Neural progenitor cell (in vitro differentiated cells): Measurements from ENCODE around the gene RBBP8NL.

ENCODE experiments used
- EZH2 ChIP-seq: fragments of 200-600 bp; sonication (generic); IDR thresholded peaks from 2 replicates; pipeline ENCODE4 v1.6.1; 2017; ENCODE audit warnings: antibody characterized with exemption, mild to moderate bottlenecking, moderate library complexity
- EZH2phosphoT487 ChIP-seq: fragments of 200-600 bp; sonication (generic); IDR thresholded peaks from 2 replicates; pipeline ENCODE4 v1.6.1; 2017; ENCODE audit warnings: antibody characterized with exemption
- TF ChIP-seq, protein P1 (sequence below): fragments of 200-600 bp; sonication (generic); IDR thresholded peaks from 2 replicates; pipeline ENCODE4 v1.5.1; 2017; ENCODE audit warnings: antibody characterized with exemption, mild to moderate bottlenecking

DNA sequence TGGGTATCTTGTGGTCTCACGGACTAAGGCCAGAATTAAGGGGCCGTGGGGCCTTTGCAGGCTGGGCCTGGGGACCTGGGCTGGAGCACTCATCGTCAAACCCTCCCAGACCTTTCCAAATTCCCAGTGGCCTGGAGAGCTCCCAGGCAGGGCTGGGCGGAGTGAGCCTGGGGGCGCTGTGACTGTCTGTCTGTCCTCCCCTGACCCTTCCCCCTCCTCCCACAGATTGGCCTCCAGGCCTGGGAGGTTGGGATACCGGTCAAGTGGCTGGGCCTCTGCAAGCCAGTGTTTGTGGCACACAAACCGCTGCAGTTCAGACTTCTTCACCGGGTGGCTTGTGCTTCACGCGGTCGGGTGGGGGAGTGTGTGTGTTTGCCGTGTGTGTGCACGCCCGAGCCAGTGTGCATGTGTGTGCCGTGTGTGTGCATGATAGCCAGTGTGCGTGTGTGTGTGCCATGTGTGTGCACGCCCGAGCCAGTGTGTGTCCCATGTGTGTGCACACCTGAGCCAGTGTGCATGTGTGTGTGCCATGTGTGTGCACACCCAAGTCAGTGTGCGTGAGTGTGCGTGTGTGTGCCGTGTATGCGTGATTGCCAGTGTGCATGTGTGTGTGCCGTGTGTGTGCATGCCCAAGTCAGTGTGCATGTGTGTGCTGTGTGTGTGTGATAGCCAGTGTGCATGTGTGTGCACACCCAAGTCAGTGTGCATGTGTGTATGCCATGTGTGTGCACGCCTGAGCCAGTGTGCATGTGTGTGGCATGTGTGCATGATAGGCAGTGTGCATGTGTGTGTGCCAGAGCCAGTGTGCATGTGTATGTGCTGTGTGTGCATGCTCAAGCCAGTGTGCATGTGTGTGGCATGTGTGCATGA is 6.3 kb downstream of the RBBP8NL start:
- TF ChIP-seq EZH2 (no peak), EZH2phosphoT487 (no peak)
- TF ChIP-seq, protein P1, sequence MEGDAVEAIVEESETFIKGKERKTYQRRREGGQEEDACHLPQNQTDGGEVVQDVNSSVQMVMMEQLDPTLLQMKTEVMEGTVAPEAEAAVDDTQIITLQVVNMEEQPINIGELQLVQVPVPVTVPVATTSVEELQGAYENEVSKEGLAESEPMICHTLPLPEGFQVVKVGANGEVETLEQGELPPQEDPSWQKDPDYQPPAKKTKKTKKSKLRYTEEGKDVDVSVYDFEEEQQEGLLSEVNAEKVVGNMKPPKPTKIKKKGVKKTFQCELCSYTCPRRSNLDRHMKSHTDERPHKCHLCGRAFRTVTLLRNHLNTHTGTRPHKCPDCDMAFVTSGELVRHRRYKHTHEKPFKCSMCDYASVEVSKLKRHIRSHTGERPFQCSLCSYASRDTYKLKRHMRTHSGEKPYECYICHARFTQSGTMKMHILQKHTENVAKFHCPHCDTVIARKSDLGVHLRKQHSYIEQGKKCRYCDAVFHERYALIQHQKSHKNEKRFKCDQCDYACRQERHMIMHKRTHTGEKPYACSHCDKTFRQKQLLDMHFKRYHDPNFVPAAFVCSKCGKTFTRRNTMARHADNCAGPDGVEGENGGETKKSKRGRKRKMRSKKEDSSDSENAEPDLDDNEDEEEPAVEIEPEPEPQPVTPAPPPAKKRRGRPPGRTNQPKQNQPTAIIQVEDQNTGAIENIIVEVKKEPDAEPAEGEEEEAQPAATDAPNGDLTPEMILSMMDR, result no peak
